H9 (cell line): ENCODE measurements around the gene HSPB8. TPM values are rescaled to one million over a fixed set of nuclear protein-coding genes. Genes with fewer than 3 reads are reported as not detected.

Experiments used
- DNase-seq: peaks from one replicate; pipeline ENCODE4 v3.0.0-alpha.2; 2017
- H2AFZ ChIP-seq: one replicate; pipeline ENCODE4 v1.6.1; 2013; ENCODE audit warnings: mild to moderate bottlenecking, low read length, control low read depth, moderate library complexity
- H2AK5ac ChIP-seq: 2 replicates; pipeline ENCODE4 v1.6.1; 2013; ENCODE audit warnings: low read length, control low read depth, mixed read lengths; ENCODE audit not compliant: insufficient read length
- H2BK120ac ChIP-seq: one replicate; pipeline ENCODE4 v1.6.1; 2013; ENCODE audit warnings: low read depth, mild to moderate bottlenecking, low read length, control low read depth, inconsistent platforms; ENCODE audit not compliant: poor library complexity, severe bottlenecking
- H2BK12ac ChIP-seq: 2 replicates; pipeline ENCODE4 v1.6.1; 2013; ENCODE audit warnings: low read length, control low read depth, mixed read lengths, low read depth; ENCODE audit not compliant: insufficient read length
- H2BK15ac ChIP-seq: 2 replicates; pipeline ENCODE4 v1.6.1; 2013; ENCODE audit warnings: low read depth, low read length, control low read depth
- H2BK20ac ChIP-seq: one replicate; pipeline ENCODE4 v1.6.1; 2013; ENCODE audit warnings: low read depth, mild to moderate bottlenecking, low read length, control low read depth, inconsistent platforms; ENCODE audit not compliant: poor library complexity, severe bottlenecking
- H2BK5ac ChIP-seq: 2 replicates; pipeline ENCODE4 v1.6.1; 2013; ENCODE audit warnings: low read length, control low read depth, mixed read lengths; ENCODE audit not compliant: insufficient read length
- H3K14ac ChIP-seq: 2 replicates; pipeline ENCODE4 v1.6.1; 2013; ENCODE audit warnings: low read length, control low read depth; ENCODE audit not compliant: insufficient read depth
- H3K18ac ChIP-seq: 2 replicates; pipeline ENCODE4 v1.6.1; 2013; ENCODE audit warnings: low read depth, mild to moderate bottlenecking, mixed read lengths, low read length, control low read depth; ENCODE audit not compliant: insufficient read length
- H3K23ac ChIP-seq: 2 replicates; pipeline ENCODE4 v1.6.1; 2013; ENCODE audit warnings: low read length, control low read depth, mixed read lengths, low read depth; ENCODE audit not compliant: insufficient read length
- H3K23me2 ChIP-seq: 2 replicates; pipeline ENCODE4 v1.6.1; 2013; ENCODE audit warnings: low read depth, mild to moderate bottlenecking, mixed read lengths, low read length, control low read depth; ENCODE audit not compliant: insufficient read length, poor library complexity, severe bottlenecking
- H3K27ac ChIP-seq: 2 replicates; pipeline ENCODE4 v1.5.1; 2013; ENCODE audit warnings: low read length, control low read depth, mixed read lengths, low read depth; ENCODE audit not compliant: insufficient read length
- H3K27me3 ChIP-seq: 2 replicates; pipeline ENCODE4 v1.6.1; 2013; ENCODE audit warnings: low read length, control low read depth, inconsistent platforms; ENCODE audit not compliant: insufficient read depth
- H3K4ac ChIP-seq: 2 replicates; pipeline ENCODE4 v1.6.1; 2013; ENCODE audit warnings: low read depth, mild to moderate bottlenecking, control low read depth, inconsistent platforms, low read length, moderate library complexity
- H3K4me1 ChIP-seq: 2 replicates; pipeline ENCODE4 v1.6.1; 2013; ENCODE audit warnings: low read length, control low read depth, inconsistent platforms; ENCODE audit not compliant: insufficient read depth
- H3K4me2 ChIP-seq: 2 replicates; pipeline ENCODE4 v1.6.1; 2013; ENCODE audit warnings: low read length, control low read depth, mixed read lengths; ENCODE audit not compliant: insufficient read length, insufficient read depth
- H3K56ac ChIP-seq: 2 replicates; pipeline ENCODE4 v1.6.1; 2013; ENCODE audit warnings: low read depth, mild to moderate bottlenecking, mixed read lengths, low read length, control low read depth; ENCODE audit not compliant: insufficient read length
- H3K79me1 ChIP-seq: 2 replicates; pipeline ENCODE4 v1.6.1; 2013; ENCODE audit warnings: low read depth, mild to moderate bottlenecking, moderate library complexity, low read length, control low read depth, inconsistent platforms; ENCODE audit not compliant: insufficient read depth, poor library complexity, severe bottlenecking
- H3K79me2 ChIP-seq: 2 replicates; pipeline ENCODE4 v1.6.1; 2013; ENCODE audit warnings: low read length, control low read depth, inconsistent platforms; ENCODE audit not compliant: insufficient read depth
- H3K9ac ChIP-seq: 2 replicates; pipeline ENCODE4 v1.6.1; 2013; ENCODE audit warnings: low read length, control low read depth, mixed read lengths; ENCODE audit not compliant: insufficient read length; ENCODE audit errors: extremely low read depth
- H3K9me3 ChIP-seq: one replicate; pipeline ENCODE4 v1.6.1; 2013; ENCODE audit warnings: low read depth, low read length, inconsistent platforms; ENCODE audit not compliant: control insufficient read depth
- H3T11ph ChIP-seq: one replicate; pipeline ENCODE4 v1.6.1; 2013; ENCODE audit warnings: mild to moderate bottlenecking, low read length, control low read depth, inconsistent platforms
- H4K20me1 ChIP-seq: one replicate; pipeline ENCODE4 v1.6.1; 2013; ENCODE audit not compliant: control insufficient read depth, insufficient read length, insufficient read depth
- H4K5ac ChIP-seq: 2 replicates; pipeline ENCODE4 v1.6.1; 2013; ENCODE audit warnings: low read depth, mild to moderate bottlenecking, mixed read lengths, low read length, control low read depth; ENCODE audit not compliant: insufficient read length
- H4K8ac ChIP-seq: replicated peaks from 2 replicates; pipeline ENCODE4 v1.6.1; 2013; ENCODE audit warnings: low read length, control low read depth, mixed read lengths, low read depth; ENCODE audit not compliant: insufficient read length
- H4K91ac ChIP-seq: 2 replicates; pipeline ENCODE4 v1.6.1; 2013; ENCODE audit warnings: low read depth, mild to moderate bottlenecking, moderate library complexity, mixed read lengths, low read length, control low read depth; ENCODE audit not compliant: insufficient read length
- H3K27ac Mint-ChIP-seq, 3 experiments: 2 replicates in 2 of 3; 3 replicates in 1 of 3; pipeline ENCODE4 v1.8.0; 2020 to 2021; ENCODE audit warnings: mixed read lengths in 3 of 3, mild to moderate bottlenecking in 1 of 3, moderate library complexity in 1 of 3
- H3K27me3 Mint-ChIP-seq: 2 replicates; pipeline ENCODE4 v1.8.0; 2021; ENCODE audit warnings: low read depth, mild to moderate bottlenecking, moderate library complexity, mixed read lengths
- H3K36me3 Mint-ChIP-seq, 3 experiments: 2 replicates in 2 of 3; 3 replicates in 1 of 3; pipeline ENCODE4 v1.8.0; 2020 to 2021; ENCODE audit warnings: low read depth in 3 of 3, mixed read lengths in 3 of 3; ENCODE audit not compliant: insufficient read depth in 1 of 3
- H3K4me1 Mint-ChIP-seq, 2 experiments: 2 replicates each; pipeline ENCODE4 v1.8.0; 2020; ENCODE audit warnings: mixed read lengths in 2 of 2
- H3K4me3 Mint-ChIP-seq, 2 experiments: 2 replicates in 1 of 2; 3 replicates in 1 of 2; pipeline ENCODE4 v1.8.0; 2020 to 2021; ENCODE audit warnings: mild to moderate bottlenecking in 2 of 2, mixed read lengths in 2 of 2, moderate library complexity in 1 of 2
- H3K9me3 Mint-ChIP-seq, 2 experiments: 2 replicates in 1 of 2; 3 replicates in 1 of 2; pipeline ENCODE4 v1.8.0; 2020; ENCODE audit warnings: mild to moderate bottlenecking in 2 of 2, mixed read lengths in 2 of 2, moderate library complexity in 1 of 2
- CTCF ChIP-seq: fragments of 200-600 bp; sonication (generic); conservative IDR thresholded peaks from 3 replicates; pipeline ENCODE4 v1.8.0; 2021; ENCODE audit warnings: antibody characterized with exemption, mild to moderate bottlenecking
- WGBS: extraction: QIAGEN DNeasy Blood & Tissue Kit; methylation state at CpG from one replicate; pipeline ENCODE4 v1.1.7; 2013; ENCODE audit warnings: missing lambda C conversion rate, low lambda C conversion rate, mixed read lengths; ENCODE audit not compliant: insufficient read length; ENCODE audit errors: extremely low coverage; 5-methylcytosine and 5-hydroxymethylcytosine counted together
- total RNA-seq: library from RNA; stranded (reverse); gene quantifications from 2 replicates; pipeline ENCODE4 v1.2.1, GENCODE V29; 2021

Gene HSPB8
- total RNA-seq, 1 experiment from 2014 or later, result 3.0 TPM

- no peaks in the 10 kb centered on the region for H3K23me2 ChIP-seq
- H4K91ac ChIP-seq, result no peak overlapping the region
- no peak overlapping the region for H2BK15ac ChIP-seq
- H3K4me1 Mint-ChIP-seq, result peaks cover 39 to 40% of the 10 kb centered on the region in 2 experiments
- no peaks in the 10 kb centered on the region for H3K79me2 ChIP-seq
- no peaks in the 10 kb centered on the region for H4K20me1 ChIP-seq
- no peak overlapping the region for H3K56ac ChIP-seq
- peak overlapping the region in 1 of 3 experiments; percentile 34; a peak in 2 of 7 replicates for H3K27ac Mint-ChIP-seq
- no peak for DNase-seq
- H2BK20ac ChIP-seq, result no peak overlapping the region
- H2AK5ac ChIP-seq, result no peak overlapping the region
- no peak overlapping the region for H4K8ac ChIP-seq
- no peaks in the 10 kb centered on the region for H3K9me3 Mint-ChIP-seq
- H3K18ac ChIP-seq, result no peak overlapping the region
- no peaks in the 10 kb centered on the region for H3K9me3 ChIP-seq
- H3K79me1 ChIP-seq, result no peaks in the 10 kb centered on the region
- no peak overlapping the region for H3K4me2 ChIP-seq
- H3K9ac ChIP-seq, result no peak overlapping the region
- no peaks in the 10 kb centered on the region; the same call in none of the 2 replicates for H3K27me3 Mint-ChIP-seq
- no peaks in the 10 kb centered on the region for H3K27me3 ChIP-seq
- H3K23ac ChIP-seq, result no peak overlapping the region
- no peak overlapping the region for H2AFZ ChIP-seq
- no peak overlapping the region for H3K14ac ChIP-seq
- H3K4me1 ChIP-seq, result peaks cover 7% of the 10 kb centered on the region; the same call in 1 of the 2 replicates
- H3K4me3 Mint-ChIP-seq, result no peak overlapping the region
- H2BK5ac ChIP-seq, result no peak overlapping the region
- H3T11ph ChIP-seq, result no peak overlapping the region
- no peak overlapping the region for H2BK120ac ChIP-seq
- H3K36me3 Mint-ChIP-seq, result peaks cover 0 to 2% (median 0%) of the 10 kb centered on the region in 3 experiments; a peak in 1 of 7 replicates
- no peak overlapping the region for H2BK12ac ChIP-seq
- no peak for TF ChIP-seq CTCF
- H3K27ac ChIP-seq, result no peak overlapping the region
- no CpG with 5 or more reads among the region's 2 CpGs for WGBS
- H4K5ac ChIP-seq, result no peak overlapping the region
- H3K4ac ChIP-seq, result no peak overlapping the region
These were observed 19.7 kb downstream of the HSPB8 start for GRCh38 chr12:119198440-119198839.
